ENCODE data around the gene MROH7. TPM values are rescaled to one million over a fixed set of nuclear protein-coding genes. Genes with fewer than 3 reads are reported as not detected.

The MROH7 gene
- polyA plus RNA-seq, 1 donor from 2014 or later: not detected

DNA sequence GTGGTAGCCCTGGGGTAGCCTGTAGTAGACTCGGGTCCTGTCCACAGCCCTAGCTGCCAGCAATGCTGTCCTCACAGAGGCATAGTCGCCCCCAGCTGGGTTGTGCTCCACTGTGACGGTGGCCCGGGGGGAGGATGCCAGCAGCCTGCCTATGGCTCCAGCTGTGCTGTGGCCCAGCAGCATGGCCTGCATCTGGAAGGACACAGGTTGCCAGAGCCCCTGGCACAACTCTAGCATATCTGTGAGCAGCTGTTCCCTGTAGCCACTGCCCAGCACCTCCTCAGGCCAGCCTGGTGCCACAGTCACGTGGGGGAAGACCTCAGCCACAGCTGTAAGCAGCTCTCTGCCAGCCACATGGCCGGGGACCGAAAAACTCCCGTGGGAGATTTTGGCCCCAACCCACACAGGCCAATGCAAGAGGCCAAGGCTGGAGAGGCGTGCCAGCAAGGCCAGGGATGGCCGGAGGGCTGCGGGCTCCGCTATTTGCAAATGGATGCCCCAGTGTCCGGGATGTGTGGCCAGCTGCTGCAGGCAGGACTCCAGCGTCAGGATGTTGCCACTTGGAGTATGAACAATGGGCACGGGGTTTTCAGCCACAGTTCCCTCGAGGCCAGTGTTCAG is 32.2 kb upstream of the MROH7 start:
- no peaks in the 10 kb centered on the region for H3K9me3 ChIP-seq (ENCODE audit: low read length)
- TF ChIP-seq RAD21 (conservative IDR thresholded peaks at IDR 0.05): no peak
- no peak for TF ChIP-seq POLR2AphosphoS5 (IDR thresholded peaks at IDR 0.05)
- TF ChIP-seq, protein P1, sequence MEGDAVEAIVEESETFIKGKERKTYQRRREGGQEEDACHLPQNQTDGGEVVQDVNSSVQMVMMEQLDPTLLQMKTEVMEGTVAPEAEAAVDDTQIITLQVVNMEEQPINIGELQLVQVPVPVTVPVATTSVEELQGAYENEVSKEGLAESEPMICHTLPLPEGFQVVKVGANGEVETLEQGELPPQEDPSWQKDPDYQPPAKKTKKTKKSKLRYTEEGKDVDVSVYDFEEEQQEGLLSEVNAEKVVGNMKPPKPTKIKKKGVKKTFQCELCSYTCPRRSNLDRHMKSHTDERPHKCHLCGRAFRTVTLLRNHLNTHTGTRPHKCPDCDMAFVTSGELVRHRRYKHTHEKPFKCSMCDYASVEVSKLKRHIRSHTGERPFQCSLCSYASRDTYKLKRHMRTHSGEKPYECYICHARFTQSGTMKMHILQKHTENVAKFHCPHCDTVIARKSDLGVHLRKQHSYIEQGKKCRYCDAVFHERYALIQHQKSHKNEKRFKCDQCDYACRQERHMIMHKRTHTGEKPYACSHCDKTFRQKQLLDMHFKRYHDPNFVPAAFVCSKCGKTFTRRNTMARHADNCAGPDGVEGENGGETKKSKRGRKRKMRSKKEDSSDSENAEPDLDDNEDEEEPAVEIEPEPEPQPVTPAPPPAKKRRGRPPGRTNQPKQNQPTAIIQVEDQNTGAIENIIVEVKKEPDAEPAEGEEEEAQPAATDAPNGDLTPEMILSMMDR (IDR thresholded peaks at IDR 0.05; ENCODE audit: poor library complexity, severe bottlenecking): no peak
- no peak for TF ChIP-seq MXI1 (conservative IDR thresholded peaks at IDR 0.05; ENCODE audit: poor library complexity, severe bottlenecking)
- no peak for TF ChIP-seq SMC3 (conservative IDR thresholded peaks at IDR 0.05; ENCODE audit: poor library complexity)
- no peaks in the 10 kb centered on the region for H4K20me1 ChIP-seq (ENCODE audit: insufficient read depth)
- H3F3A ChIP-seq (ENCODE audit: insufficient read depth, low read length, poor library complexity, severe bottlenecking): no peaks in the 10 kb centered on the region
- no peaks in the 10 kb centered on the region for H3K27me3 ChIP-seq (ENCODE audit: insufficient read depth, low read depth, low read length)
- no peak overlapping the region for H3K4me3 ChIP-seq (ENCODE audit: low read length)
- H3K4me2 ChIP-seq (ENCODE audit: low read length): no peak overlapping the region
- no peaks in the 10 kb centered on the region for H3K9me2 ChIP-seq (ENCODE audit: insufficient read depth, low read length)
- no peak overlapping the region for H3K27ac ChIP-seq (ENCODE audit: low read length)
- H3K79me2 ChIP-seq (replicated peaks; ENCODE audit: insufficient read depth, low read length): no peaks in the 10 kb centered on the region
- H2AFZ ChIP-seq (ENCODE audit: low read depth, low read length): no peak overlapping the region
- no peaks in the 10 kb centered on the region for H3K36me3 ChIP-seq (ENCODE audit: insufficient read depth, low read length)
- no peak overlapping the region for H3K9ac ChIP-seq (ENCODE audit: low read length)

DNA sequence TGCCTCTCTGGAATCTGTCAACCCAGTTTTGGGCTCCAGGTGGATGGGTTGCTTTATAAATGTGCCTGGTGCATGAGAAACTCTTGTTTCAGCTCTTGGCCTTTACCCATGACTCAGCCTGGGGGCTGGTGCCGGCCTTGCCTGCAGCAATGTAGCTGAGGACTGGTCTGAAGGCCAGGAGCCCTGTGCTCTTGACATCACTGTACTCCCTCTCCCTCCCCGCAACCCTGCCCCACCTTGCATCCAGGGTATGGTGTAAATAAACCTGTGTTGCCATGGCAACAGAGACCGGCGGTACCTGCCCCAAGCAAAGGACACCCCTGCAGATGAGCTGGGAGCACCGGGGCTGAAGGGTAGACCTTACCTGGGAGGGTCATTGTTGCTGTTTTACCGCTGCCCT is 31.5 kb upstream of the MROH7 start:
- no peak for TF ChIP-seq SMC3 (conservative IDR thresholded peaks at IDR 0.05; ENCODE audit: poor library complexity)
- Histone ChIP-seq H3K9ac (ENCODE audit: low read length) (no peak overlapping the region), H3F3A (ENCODE audit: insufficient read depth, low read length, poor library complexity, severe bottlenecking) (no peaks in the 10 kb centered on the region), H3K4me2 (ENCODE audit: low read length) (no peak overlapping the region), H3K4me3 (ENCODE audit: low read length) (no peak overlapping the region), H3K79me2 (replicated peaks; ENCODE audit: insufficient read depth, low read length) (no peaks in the 10 kb centered on the region), H3K27me3 (ENCODE audit: insufficient read depth, low read depth, low read length) (no peaks in the 10 kb centered on the region), H3K36me3 (ENCODE audit: insufficient read depth, low read length) (no peaks in the 10 kb centered on the region), H3K9me2 (ENCODE audit: insufficient read depth, low read length) (no peaks in the 10 kb centered on the region), H2AFZ (ENCODE audit: low read depth, low read length) (no peak overlapping the region), H3K27ac (ENCODE audit: low read length) (no peak overlapping the region), H4K20me1 (ENCODE audit: insufficient read depth) (no peaks in the 10 kb centered on the region), H3K9me3 (ENCODE audit: low read length) (no peaks in the 10 kb centered on the region)

DNA sequence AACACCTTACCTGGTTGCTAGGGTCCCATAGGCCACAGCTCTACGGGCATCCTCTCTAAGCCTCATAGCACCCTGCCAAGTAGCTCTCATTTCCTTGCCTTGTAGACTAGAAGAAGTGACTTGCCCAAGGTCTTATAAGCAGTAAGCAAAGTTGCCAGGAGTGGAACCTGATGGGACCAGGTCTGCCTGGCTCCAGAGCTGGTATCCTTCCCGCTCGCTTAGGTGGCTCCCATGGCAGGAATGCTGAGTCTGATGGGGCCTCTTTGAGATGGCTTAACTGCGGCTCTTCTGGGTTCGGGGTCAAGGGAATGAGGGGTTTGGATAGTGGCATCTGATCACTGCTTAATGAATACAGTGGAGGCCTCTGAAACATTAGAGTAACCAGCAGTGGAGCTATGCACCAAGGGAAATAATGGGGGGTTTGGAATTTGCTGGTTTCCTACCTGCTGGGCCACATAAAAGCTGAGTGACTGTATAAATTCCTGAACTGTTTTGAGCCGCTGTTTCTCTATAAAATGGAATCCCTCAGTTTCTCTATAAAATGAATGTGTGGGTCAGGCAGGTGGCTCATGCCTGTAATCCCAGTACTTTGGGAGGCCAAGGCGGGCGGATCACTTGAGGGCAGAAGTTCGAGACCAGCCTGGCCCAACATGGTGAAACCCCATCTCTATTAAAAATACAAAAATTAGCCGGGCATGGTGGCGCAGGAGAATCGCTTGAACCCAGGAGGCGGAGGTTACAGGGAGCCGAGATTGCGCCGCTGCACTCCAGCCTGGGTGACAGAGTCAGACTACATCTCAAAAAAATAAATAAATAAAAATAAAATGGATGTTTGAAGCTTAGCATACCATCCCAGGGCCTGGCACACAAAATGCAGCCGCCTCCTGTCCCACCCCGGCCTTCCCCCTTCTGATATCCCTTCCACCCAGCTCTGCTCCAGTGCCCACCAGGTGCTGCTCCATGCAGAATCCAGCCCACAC is 30.7 kb upstream of the MROH7 start:
- Histone ChIP-seq H3K4me2 (ENCODE audit: low read length) (no peak overlapping the region), H3K9me2 (ENCODE audit: insufficient read depth, low read length) (no peaks in the 10 kb centered on the region), H4K20me1 (ENCODE audit: insufficient read depth) (no peaks in the 10 kb centered on the region), H3K4me3 (ENCODE audit: low read length) (no peak overlapping the region), H3K27me3 (ENCODE audit: insufficient read depth, low read depth, low read length) (no peaks in the 10 kb centered on the region), H3K79me2 (replicated peaks; ENCODE audit: insufficient read depth, low read length) (no peaks in the 10 kb centered on the region), H3K9me3 (ENCODE audit: low read length) (no peaks in the 10 kb centered on the region), H2AFZ (ENCODE audit: low read depth, low read length) (no peak overlapping the region), H3F3A (ENCODE audit: insufficient read depth, low read length, poor library complexity, severe bottlenecking) (no peaks in the 10 kb centered on the region), H3K36me3 (ENCODE audit: insufficient read depth, low read length) (no peaks in the 10 kb centered on the region), H3K9ac (ENCODE audit: low read length) (no peak overlapping the region), H3K27ac (ENCODE audit: low read length) (no peak overlapping the region)
- TF ChIP-seq POLR2AphosphoS5 (IDR thresholded peaks at IDR 0.05) (no peak), MXI1 (conservative IDR thresholded peaks at IDR 0.05; ENCODE audit: poor library complexity, severe bottlenecking) (no peak), EZH2 (IDR thresholded peaks at IDR 0.05; ENCODE audit: borderline replicate concordance, insufficient read depth, low read length, poor library complexity, severe bottlenecking) (no peak), TAF1 (IDR thresholded peaks at IDR 0.05; ENCODE audit: low read depth) (no peak), RAD21 (conservative IDR thresholded peaks at IDR 0.05) (no peak), SMC3 (conservative IDR thresholded peaks at IDR 0.05; ENCODE audit: poor library complexity) (no peak), EP300 (conservative IDR thresholded peaks at IDR 0.05; ENCODE audit: poor library complexity, severe bottlenecking) (no peak)
- TF ChIP-seq, protein P2, sequence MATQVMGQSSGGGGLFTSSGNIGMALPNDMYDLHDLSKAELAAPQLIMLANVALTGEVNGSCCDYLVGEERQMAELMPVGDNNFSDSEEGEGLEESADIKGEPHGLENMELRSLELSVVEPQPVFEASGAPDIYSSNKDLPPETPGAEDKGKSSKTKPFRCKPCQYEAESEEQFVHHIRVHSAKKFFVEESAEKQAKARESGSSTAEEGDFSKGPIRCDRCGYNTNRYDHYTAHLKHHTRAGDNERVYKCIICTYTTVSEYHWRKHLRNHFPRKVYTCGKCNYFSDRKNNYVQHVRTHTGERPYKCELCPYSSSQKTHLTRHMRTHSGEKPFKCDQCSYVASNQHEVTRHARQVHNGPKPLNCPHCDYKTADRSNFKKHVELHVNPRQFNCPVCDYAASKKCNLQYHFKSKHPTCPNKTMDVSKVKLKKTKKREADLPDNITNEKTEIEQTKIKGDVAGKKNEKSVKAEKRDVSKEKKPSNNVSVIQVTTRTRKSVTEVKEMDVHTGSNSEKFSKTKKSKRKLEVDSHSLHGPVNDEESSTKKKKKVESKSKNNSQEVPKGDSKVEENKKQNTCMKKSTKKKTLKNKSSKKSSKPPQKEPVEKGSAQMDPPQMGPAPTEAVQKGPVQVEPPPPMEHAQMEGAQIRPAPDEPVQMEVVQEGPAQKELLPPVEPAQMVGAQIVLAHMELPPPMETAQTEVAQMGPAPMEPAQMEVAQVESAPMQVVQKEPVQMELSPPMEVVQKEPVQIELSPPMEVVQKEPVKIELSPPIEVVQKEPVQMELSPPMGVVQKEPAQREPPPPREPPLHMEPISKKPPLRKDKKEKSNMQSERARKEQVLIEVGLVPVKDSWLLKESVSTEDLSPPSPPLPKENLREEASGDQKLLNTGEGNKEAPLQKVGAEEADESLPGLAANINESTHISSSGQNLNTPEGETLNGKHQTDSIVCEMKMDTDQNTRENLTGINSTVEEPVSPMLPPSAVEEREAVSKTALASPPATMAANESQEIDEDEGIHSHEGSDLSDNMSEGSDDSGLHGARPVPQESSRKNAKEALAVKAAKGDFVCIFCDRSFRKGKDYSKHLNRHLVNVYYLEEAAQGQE (IDR thresholded peaks at IDR 0.05; ENCODE audit: borderline replicate concordance): no peak
- TF ChIP-seq, protein P1 (IDR thresholded peaks at IDR 0.05; ENCODE audit: poor library complexity, severe bottlenecking): no peak

All from neural cell (in vitro differentiated cells).